HG03175 (cell line): Measurements from ENCODE around the gene MRPL1.
A peak's percentile ranks its signal among the peaks of the same experiment; 100 is the strongest.

ENCODE experiments used
- ATAC-seq: cut with Tn5 transposase; IDR thresholded peaks from one replicate; pipeline ENCODE4 v1.9.1; 2021; ENCODE audit warnings: mild to moderate bottlenecking, moderate library complexity; ENCODE audit not compliant: unreplicated experiment

The MRPL1 gene

DNA sequence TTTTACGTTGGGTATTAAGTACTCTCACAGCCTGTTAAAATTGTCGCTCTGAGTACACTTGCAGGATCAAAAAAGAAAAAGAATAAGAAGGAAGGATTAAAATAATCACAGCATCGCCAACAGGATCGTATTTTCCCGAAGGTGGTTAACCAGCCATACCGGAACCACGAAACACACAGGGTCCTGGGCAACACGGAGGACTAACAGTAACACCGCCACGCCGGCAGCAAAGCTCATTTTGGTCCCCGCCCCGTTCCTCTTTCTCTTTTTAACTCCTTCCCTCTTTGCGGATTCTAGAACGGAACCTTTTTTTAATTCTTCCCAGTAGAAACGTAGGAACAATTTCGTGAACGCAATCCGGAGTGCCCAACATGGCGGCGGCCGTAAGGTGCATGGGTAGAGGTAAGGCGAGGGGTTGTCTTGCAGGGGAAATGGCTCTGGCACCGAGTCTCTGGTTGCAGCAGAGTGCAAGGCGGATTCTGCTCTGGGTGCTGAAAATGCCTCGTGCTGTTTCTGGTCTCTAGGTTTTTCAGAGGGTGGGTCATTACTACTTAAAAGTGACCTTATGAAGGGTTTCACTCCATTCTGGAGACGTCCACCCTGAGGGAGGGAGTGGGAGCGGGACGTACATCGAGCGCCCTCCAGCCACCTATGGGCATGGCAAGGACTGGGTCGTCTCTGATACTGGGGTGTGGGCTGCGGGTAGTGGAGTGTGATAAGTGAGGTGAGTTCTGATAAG, at the start of gene MRPL1:
Gene MRPL1 (plus strand): TSS at position 353 of the 739 bp plus-strand sequence. CDS start 19 bp downstream, at position 372.
- peak; percentile 81 for ATAC-seq

DNA sequence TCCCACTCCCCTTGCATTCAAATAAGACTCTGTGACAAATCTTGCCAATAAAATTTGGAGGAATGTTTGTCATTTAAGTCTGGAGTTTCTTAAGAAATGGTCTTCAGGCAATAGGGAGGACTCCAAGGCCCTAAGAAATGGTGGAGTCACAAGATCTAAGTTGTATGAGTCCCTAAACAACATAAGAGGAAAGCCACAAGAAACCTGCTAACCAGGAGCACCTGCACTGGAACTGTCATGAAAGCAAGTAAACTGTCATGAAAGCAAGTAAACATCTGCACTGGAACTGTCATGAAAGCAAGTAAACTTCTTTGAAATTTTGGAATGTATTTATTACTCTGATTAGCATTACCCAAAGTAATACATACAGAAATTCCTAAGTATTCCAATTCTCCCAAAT, 47.0 kb upstream of the MRPL1 start:
- ATAC-seq: no peak

DNA sequence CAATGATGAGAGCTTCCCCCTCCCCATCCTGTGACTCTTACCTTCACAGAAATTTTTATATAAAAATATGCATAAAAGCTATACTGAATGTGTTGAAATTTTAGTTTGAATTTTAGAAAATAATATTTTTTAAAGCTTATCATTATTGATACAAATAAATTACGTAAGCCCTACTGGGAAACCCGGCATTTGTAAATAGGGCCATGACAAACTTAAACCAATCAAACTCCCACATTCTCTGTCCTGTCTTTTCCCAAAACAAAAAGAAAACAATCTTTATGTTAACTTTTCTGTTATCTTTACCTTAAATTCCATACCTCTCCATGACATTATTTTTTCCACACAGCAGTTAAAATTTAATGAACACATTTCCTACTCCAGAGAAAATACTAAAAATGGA, 46.1 kb upstream of the MRPL1 start:
- no peak for ATAC-seq

DNA sequence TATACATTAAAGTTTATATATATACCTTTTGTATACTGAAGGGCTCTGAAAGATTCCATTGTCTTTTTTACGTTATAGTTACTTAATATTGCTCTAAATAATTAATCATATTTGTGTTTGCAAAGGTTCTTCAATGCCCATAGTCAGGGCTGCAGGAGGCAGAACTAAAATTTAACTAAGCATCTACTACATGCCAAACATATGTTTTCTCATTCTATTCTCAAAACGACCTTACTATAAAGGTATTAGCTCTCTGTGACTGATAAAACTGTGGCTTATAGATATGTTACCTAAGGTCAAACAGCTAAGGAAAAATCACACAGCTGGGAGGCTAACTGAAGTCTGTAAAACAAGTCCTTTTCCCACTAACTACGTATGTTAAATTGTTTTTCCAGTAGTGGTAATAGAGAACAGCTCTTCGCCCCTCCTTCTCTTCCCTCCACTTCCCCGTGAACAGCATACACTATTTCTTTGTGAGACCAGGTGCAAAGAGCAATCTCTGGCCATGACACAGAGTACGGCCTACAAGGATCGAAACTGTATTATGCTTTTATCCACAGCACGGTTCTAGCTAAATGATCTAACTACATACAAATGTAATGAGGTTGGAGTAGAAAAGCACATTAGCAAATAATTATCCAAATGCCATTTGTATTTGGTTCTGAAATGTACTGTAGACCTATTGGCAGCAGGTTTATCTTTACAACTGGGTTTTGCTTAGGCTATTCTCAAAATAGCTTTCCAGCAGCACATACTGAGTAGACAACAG, 45.1 kb upstream of the MRPL1 start:
- ATAC-seq: no peak

DNA sequence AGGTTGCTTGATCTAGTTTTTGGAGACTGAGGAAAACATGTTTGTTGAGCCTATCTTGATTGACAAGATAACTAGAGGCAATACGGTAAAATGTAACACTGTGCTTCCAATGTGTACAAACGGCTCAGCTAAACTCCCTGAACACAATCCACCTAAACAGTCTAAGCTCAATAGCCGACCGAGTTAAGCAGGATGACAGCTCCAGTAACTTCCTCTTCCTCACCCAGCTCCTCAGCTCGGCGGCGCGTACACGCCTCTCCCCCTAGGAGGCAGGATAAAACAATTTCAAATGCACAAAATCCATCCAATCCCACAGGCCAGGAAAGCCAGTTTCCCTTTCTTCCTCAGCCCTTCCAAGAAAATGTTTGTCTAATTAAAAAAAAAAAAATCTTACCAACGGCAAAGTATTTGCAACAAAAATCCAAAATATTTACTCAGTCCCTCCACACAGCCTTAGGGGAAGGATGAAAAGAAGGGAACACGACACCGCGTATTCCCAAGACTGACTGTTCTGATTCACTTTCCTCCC, 44.5 kb upstream of the MRPL1 start:
- ATAC-seq: peak; percentile 22

DNA sequence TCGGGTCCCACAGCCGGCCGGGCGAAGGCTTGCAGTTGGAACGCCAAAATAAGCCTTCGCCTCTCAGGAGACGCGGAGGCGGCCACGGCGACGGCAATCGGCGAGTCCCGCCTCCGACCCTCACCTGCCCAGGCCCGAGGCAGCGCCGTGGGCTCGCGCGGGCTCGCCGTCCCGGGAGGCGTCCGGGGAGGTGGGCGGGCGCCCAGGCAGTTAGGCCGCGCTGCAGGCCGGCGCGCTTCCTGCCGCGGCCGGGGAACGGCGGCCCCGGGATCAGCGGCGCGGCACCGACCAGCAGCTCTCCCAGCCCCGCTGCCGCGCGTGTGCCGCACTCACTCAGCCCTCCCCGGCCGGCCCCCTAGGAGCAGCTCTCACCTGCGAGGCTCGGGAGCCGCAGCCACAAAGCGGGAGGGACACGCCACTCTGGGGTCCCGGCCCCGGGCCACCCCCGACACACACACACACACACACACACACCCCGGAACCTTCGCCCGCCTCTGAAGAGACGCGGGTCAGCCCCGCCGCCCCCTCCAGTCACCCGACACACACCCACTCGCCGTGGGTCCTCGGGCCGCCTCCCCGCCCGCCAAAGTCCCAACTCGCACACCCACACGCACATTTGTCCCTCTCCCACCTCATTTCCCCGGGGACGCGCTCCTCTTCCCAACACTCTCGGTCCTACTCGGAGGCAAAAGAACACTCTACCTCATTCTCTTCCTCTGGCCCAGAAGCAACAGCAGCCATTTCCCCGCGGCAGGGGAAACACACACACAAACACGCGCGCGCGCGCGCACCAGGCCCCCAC, 43.8 kb upstream of the MRPL1 start, which contains the start of gene CNOT6L:
Gene CNOT6L (minus strand): TSS at position 767 of the 802 bp plus-strand sequence. CDS start 60 bp downstream, at position 707.
- ATAC-seq: peak; percentile 22

DNA sequence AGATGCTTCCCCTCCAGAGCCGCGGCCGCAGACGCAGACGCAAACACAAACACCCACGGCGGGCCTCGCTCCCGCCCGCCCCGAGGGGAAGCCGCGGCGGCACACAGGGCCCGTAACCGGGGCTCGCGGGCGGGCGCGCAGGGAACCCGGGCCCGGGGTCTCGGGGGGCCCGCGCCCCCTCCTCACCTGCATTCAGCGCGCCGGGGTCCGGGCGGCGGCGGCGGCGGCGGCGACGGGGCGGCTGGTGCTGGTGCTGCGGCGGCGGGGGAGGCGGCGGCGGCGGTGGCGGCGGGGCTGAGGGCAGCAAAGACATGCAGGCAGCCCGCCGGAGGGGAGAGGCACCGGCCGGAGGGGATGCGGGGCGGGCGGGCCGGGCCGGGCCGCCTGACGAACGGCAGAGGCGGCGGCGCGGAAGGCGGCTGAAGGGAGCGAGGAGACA, 43.2 kb upstream of the MRPL1 start:
- peak; percentile 19 for ATAC-seq

DNA sequence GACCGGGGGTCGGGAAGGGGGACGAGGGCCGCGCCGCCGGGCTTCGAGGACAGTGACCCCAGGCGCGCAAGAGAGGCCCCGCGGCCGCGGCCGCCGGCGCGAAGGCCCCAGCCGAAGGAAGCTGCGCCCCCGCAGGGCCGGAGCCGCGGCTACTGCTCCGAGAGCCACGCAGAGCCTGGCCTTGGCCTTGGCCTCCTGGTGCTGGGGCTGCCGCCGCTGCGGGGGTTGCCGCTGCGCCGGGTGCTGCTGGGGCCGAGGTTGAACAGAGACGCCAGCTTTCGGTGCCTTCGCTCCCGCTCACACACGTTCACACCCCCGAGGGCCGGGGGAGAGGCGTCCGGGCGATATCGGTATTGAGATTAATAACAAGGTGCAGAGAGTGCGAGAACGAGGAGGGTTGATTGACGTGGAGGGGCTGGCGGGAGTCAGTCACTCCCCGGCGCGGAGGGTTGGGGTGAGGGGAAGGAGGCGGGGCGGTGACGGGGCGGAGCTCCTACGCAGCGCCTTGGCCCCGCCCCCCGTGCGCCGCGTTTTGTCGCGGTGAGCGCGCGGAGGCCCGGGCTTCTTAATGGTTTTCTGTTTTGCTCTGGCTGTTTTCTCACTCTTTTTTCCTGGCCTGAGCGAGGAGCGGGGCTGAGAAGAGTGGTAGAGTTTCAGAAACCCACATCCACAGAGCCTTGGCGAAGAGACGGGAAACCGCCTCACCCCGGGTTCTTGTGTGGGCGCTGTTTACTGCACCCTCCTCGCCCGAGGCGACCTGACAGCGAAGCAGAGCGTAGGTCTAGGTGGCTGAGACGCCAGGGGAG, 42.6 kb upstream of the MRPL1 start:
- ATAC-seq: peak; percentile 74

DNA sequence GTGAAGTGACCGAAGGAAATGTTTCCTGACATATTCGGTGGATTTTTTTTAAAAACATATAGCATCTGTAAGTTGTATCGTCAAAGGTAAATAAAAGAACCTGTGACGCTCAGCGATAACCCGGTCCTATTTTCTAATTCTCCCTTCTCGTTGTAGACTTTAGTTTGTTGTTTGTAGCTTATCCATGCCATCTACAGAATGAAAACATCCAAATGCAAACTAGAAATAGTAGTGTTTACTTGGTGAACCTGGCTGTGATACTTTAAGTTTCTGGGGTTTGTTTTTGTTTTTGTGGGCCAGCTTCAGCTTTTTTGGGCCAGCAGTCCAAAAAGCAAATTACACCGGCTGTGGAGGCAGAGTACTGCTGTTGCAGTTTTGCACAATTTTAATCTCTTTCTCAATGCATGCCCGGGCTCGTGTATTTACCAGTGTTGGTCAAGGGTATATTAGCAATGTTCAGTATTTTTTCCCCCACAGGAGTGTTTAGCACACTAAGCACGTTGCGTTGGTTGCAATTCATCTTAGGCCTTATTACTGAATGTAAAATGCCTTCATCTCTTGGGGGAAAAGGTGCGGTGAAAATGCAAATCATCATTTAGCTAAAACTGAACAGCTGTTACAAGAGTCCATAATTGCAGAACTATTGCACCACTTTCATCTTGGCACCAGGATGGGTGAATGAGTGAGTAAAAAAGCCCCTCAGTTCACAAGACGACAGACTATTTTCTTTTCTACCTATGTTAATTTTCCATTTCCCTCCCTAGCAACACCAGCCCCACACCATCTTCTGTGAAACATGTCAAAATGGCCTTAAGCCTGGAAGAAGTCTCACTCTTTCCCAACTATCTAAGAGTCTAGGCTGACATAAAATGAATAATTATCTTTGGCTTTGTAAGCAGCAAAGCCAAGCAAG, 41.7 kb upstream of the MRPL1 start:
- no peak for ATAC-seq

DNA sequence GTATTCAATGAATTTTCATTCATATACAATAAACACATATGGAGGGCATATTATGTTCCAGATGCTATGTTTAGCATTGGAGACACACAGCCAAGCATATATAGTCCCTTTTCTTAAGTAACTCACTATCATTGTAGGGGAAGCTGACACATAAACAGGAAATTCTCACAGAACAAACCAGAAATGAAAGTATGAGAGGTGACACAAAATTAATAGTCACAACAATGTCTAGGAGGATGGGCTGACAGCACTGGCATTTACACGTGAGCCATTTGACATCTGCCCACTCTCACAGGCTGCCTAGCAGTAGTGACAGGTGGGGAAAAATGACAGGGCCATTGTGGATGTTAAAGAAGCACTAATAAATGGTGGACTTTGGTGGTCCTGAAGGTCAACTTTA, 40.9 kb upstream of the MRPL1 start:
- no peak for ATAC-seq

DNA sequence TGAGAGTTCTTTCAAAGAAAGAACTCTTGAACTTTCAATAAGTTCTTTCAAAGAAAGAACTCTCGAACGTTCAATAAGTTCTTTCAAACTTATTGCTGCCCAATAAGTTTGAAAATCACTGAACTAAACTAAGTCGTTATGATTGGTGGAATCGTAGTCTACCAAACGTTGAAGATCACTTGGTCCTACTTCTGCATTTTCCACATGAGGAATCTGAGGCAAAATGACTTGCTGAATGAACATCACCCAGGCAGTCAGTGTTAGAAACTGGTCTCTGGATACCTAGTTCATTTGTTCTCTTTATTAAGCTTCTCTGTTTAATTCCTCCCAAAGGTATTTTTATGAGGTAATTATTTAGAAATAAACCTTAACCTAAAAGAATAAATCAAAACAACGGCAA, 36.4 kb upstream of the MRPL1 start:
- ATAC-seq: no peak

DNA sequence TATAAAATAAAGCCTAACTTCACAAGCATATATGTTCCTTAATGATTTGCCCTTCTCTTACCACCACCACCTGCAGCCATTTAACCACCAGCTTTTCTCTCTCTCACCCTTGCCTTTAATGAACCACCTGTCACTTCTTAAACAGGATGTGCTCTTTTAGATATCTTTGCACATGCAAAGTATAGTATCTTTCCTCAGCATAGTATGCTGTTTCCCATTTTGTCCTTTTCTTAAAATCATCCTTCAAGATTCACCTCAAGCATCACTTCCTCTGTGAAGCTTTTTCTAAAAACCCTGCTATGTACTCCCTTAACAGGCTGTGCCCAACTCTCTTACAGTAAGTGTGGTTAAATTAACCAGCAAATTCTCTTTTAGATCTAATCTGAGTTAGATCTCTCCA, 35.3 kb upstream of the MRPL1 start:
- ATAC-seq: peak; percentile 70

DNA sequence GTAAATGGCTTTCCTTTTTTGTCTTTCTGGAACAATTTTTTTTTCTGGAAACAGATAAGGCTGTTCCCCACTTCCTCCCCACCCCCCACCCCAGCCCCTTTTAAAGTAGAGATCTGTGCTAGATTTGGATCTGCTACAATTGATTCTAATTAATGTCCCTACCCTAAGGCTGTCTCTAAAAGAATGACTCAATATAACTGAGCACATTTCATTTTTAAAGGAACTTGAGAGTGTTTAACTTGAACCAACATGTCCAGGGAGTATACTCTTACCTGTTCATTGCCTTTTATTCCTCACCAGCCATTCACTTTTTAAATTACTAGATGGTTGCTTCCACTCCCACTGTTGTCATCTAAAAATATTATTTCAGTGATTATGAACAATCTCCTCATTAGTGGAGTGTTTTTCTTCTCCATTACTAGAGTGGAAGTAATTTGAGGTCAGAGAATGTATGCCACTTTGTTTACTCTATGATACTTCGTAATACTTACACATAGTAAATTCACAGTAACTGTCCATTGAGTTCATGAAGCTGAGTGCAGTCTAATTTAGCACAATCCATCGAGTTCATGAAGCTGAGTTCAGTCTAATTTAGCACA, 29.4 kb upstream of the MRPL1 start:
- ATAC-seq: no peak

DNA sequence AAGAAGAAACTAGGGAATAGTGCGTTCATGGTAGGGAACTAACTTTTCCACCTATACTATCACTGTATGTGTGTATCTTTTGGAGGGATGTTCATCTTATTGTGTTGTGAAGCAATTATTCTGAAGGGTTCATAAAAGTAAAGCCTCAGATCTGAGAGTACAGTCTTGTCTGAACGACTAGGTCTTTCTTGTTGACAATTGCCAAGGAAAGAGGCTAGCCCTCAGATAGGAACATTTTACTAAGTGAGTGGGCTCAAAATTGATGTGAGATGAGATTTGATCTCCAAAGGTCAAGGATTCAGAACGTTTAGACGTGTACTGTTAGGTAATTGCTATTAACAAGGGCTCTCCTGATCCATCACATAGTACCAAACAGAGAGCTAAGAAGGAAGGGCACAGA, 28.2 kb upstream of the MRPL1 start:
- no peak for ATAC-seq

DNA sequence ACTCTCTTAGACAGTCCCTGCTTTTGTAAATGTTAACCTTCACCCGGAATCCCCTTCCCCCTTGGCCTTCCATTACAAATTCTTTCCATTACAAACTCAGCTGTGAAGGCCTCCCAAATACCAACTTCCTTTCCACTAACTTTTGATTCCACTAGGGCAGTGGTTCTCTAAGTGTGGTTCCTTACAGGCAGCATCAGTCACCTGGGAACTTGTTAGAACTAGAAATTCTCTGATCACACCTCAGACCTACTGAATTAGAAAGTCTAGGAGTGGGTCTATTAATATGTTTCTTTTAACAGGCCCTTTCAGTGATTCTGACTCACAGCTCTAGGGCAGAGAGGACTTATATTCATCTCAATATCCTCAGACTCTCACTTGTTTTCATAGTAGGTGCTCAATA, 19.0 kb upstream of the MRPL1 start:
- no peak for ATAC-seq

DNA sequence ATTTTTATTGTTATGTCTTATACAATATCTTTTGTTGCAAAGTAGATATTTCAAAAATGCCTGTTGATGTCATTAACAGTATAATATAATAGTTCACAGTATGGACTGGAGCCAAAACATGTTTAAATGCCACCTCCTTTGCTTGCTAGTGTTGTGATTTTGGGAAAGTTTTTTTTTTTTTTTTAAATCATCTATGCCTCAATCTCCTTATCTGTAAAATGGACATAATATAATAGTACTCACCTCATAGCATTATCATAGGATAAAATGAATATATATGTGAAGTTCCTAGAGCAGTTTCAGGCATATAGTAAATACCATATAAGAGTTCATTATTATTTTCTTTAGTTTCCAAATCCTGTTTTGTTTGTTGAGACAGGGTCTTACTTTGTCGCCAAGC, 18.3 kb upstream of the MRPL1 start:
- no peak for ATAC-seq

DNA sequence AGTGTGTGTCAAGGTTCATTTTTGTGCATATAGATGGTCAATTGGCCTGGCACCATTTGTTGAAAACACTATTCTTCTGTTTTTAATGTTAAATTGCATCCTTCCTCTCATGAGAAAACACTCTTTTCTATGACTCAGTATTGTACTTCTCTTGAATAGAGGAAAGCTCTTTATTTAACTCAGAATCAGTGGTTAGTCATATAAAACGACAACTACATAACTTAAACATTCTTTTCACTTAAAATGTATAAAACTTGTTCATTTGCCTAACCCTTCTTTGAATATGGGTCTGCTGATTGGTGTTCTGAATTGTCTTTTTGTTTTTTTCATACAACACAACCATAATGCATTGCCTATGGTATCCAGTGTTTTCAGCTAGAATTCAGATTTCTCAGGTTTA, 17.2 kb upstream of the MRPL1 start:
- ATAC-seq: no peak

DNA sequence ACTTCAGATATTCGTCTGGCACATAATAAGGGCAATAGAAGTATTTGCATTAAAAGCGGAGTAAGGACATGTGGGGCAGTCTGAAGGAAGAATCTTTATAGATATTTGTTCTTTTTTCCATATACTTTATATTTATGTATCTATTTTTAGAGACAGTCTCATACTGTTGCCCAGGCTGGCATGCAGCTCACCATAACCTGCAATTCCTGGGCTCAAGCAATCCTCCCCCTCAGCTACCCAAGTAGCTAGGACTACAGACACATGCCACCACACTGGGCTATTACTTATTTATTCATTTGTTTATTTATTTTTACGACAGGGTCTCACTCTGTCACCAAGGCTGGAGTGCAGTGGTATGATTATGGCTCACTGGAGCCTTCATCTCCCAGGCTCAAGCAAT, 16.7 kb upstream of the MRPL1 start:
- ATAC-seq: no peak

DNA sequence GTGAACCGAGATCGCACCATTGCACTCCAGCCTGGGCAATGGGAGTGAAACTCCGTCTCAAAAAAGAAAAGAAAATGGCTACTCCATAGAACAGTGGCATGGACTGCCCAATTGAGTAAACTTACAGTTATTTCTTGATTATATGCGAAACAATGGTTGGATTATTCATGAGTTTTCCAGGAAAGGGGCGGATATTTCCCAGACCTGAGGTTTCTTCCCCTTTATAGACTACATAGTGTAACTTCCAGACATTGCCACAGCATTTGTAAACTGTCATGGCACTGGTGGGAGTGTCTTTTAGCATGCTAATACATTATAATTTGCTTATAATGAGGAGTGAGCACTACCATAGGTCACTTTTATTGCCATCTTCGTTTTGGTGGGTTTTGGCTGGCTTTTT, 14.1 kb upstream of the MRPL1 start:
- no peak for ATAC-seq
